ENCODE data around the gene DNAJC27.
A peak's percentile ranks its signal among the peaks of the same experiment; 100 is the strongest.
"Not testable (repeated sequence)": the region's sequence is repeated elsewhere in the genome, so short reads cannot be mapped to it uniquely, and the experiment has no call there.

Gene DNAJC27

GRCh38 chr2:24971536-24972314 lies at the start of gene DNAJC27:
TSS of gene DNAJC27 (minus strand) at chr2:24971955. CDS start at chr2:24971904, 51 bp downstream.
- peak; percentile 99 for DNase-seq

DNA sequence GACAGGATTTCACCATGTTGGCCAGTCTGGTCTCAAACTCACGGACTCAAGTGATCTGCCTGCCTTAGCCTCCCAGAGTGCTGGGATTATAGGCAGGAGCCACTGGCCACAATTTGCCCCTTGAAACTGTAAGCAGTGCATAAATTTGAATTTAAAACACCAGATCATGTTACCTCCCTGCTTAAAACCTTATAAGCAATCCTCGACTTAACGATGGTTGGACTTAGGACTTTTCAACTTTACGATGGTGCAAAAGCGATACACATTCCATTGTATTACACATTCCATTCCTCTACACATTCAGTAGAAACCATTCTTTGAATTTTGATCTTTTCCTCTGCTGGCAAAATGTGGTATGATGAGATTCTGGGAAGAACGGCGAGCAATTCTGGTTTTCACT lies 46.9 kb upstream of the DNAJC27 start:
- no peak for DNase-seq

GRCh38 chr2:25014631-25015030 lies 42.9 kb upstream of the DNAJC27 start:
- no peak for DNase-seq

- DNase-seq = not testable (repeated sequence)
These were observed 39.6 kb upstream of the DNAJC27 start for GRCh38 chr2:25011342-25011741.

- no peak for DNase-seq
These were observed 38.2 kb upstream of the DNAJC27 start for GRCh38 chr2:25009954-25010353.

- no peak for DNase-seq
These were observed 30.3 kb upstream of the DNAJC27 start for GRCh38 chr2:25002066-25002465.

- no peak for DNase-seq
These were observed 29.5 kb upstream of the DNAJC27 start for GRCh38 chr2:25001325-25001637.

- peak; percentile 29 for DNase-seq
These were observed 29.0 kb upstream of the DNAJC27 start for GRCh38 chr2:25000503-25001324.

DNA sequence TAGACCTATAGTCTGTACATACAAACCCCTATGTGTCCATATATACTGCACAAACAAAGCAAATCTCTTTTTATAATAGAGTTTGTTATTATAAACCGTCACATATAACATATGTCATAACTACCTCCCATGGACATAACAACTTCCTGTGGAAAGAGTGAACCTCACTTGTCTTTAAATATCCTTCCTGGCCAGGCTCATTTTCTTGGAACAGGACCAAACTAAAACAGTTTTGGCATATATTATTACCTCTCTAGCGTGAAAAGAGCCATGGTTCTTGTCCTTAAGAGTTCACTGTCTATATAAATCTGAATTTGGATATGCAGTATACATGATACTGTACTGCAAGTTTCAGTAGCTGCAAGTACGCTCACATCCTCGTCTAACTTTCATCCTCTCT lies 28.3 kb upstream of the DNAJC27 start:
- DNase-seq = no peak

DNA sequence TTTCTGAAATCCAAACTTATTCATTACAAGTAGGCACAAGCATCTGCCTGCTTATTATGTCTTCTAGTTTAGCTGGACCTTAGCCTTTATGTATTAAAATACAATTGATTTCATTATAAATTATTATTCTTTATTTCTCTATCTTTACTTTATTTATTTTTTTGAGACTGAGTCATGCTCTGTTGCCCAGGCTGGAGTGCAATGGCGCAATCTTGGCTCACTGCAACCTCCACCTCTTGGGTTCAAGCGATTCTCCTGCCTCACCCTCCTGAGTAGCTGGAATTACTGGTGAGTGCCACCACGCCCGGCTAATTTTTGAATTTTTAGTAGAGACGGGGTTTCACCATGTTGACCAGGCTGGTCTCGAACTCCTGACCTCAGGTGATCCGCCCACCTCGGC lies 27.3 kb upstream of the DNAJC27 start:
- not testable (repeated sequence) for DNase-seq

DNA sequence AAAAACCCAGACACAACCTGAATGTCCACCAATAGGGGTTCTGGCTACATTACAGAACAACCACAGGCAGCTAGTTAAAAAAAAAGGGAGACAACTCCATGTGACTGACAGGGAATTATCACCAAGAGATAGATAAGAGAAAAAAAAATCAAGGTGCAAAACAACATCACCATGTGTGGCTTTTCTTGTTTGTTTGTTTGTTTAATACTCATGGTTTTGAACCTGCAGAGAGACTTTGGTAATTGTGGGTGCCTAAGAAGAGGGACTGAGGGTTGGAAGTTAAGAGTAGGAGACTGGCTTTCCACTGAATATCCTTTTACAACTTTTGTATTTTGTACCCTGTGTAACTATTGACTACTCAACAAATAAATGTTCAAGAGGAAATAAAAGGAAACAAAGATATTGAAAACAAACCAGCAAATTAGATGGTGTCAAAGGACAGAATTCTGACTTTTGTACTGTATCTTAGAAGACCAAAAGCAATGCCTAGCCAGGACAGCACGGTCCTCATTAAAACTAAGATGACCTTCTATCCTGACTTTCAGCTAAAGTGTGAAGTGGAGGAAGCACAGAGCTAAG lies 22.5 kb upstream of the DNAJC27 start:
- DNase-seq = no peak

DNA sequence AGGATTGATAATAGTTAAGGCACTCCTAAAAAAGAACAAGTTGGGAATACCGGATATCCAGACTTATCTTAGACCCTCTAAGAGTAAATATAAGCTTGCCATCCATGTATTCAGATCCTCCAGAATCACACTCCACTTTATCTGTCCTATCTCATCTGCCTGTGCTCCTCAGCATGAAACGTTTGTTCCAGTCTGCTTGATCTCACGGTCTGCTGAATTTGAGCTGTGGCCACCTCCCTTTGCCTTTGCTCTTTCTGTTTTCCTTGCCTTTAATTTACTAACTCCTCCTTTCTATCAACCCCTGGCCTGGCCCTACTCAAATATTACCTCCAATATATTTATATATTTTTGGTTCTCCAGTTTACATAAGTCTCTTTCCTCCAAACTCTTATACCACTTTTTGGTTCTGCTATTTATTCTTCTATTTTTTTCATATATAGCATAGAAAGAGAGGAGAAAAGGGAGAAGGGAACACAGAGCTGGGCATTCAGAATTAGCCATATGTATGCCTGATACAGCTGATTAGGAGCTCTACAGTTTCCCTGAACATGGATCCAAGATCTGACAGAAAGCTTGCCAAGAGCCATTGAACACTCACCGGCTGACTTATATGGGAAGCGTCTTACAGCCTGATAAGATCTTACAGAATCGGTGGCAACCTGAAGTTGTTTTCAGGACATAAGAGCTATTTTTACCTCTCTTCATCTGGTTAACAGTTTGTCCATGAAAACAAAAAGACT lies 21.8 kb upstream of the DNAJC27 start:
- peak; percentile 70 for DNase-seq

DNA sequence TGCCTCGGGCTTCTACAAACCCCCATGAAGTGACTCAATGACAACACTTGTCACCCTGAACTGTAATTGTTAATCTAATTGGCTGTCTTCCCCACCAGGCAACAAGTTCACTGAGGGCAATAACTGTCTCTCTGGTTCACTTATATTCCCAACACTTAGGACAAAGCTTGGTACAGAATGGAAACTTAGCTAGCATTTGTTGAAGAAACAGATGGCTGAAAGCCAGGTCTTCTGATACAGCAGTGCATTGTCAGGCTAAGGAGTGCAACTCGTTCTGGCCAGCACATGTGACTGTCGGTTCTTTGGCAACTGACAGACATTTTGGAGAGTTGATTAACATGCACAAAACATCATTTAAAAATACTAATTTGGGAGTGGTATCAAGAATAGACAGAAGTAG lies 14.6 kb upstream of the DNAJC27 start:
- DNase-seq = peak; percentile 53

DNA sequence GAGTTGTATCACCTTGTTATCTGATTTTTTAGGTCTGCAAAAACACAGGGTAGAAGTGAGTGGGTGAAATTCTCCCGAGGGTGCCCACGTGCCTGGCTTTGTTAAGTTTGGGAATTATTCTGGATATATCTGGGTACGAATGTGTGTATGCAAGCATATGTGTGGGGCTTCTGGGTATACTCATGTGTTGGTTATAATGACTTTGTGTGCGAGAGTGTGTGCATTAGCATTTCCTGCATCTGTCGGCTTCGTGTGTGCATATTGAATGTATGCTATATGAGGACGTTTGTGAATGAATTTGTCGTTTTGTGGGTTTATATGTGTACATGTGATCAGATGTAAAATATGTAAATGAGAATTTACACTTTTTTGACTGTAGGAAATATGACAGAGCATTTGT lies 13.8 kb upstream of the DNAJC27 start:
- DNase-seq = no peak

- peak; percentile 96 for DNase-seq
These were observed 13.2 kb upstream of the DNAJC27 start for GRCh38 chr2:24984912-24985311.

GRCh38 chr2:24981411-24982136 lies 9.8 kb upstream of the DNAJC27 start:
- no peak for DNase-seq

- DNase-seq = no peak
These were observed 6.9 kb upstream of the DNAJC27 start for GRCh38 chr2:24978661-24979060.

DNA sequence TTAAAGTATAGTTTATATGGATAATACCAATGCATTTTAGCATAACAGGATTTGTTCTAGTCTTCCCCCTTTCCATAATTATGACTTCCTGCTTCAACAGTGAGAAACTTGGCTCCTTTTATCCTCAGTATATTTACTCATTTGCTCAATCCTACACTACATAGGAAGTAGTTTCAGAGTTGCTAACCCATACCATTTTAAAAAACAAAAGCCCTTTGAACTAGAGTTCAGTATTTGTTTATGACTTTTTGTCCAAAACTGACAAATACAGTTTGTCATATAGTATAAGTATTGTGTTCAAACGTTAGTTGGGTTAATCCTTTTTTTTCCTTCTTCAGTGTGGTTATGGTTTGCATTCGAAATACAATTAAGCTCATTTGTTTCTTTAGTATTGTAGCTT lies 5.9 kb upstream of the DNAJC27 start:
- no peak for DNase-seq

- no peak for DNase-seq
These were observed 2.1 kb upstream of the DNAJC27 start for GRCh38 chr2:24973812-24974211.

DNA sequence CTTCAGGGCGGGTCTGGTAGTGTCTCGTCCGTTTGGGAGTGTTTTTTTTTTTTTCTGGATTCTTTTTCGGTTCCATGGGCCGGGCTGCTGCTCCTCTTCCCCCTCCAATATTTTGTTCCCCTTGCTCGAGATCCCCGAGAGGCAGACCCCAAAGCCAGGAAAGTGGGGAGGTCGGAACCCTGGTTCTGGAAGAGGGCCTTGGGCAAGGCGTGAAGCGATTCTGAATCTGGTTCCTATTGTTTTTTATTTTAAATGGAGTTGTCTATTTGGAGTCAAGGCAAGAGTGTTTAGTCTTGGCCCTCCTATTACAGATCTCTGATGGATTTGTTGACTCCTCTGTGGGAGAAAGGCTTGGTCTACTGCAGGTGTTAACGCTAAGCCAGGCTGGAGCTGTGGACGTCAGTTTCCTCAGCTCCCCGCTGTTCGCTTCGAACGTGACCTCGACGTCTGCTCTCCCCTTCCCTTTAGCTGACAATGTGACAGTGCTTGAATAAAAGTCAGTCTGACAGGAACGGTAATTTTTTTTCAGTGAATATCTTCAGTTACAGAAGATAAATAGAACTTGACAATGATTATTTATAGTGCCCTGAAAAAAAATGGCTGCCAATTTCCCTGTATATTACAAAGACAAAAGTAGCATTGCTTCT lies 683 bp upstream of the DNAJC27 start:
- DNase-seq = peak; percentile 91

- DNase-seq = no peak
These were observed 544 bp downstream of the DNAJC27 start for GRCh38 chr2:24971286-24971535.

Measured in eye (tissue), 1 donor.